ENCODE data around the gene GNG12.
"Not testable (repeated sequence)": the region's sequence is repeated elsewhere in the genome, so short reads cannot be mapped to it uniquely, and the experiment has no call there.

Gene GNG12

DNA sequence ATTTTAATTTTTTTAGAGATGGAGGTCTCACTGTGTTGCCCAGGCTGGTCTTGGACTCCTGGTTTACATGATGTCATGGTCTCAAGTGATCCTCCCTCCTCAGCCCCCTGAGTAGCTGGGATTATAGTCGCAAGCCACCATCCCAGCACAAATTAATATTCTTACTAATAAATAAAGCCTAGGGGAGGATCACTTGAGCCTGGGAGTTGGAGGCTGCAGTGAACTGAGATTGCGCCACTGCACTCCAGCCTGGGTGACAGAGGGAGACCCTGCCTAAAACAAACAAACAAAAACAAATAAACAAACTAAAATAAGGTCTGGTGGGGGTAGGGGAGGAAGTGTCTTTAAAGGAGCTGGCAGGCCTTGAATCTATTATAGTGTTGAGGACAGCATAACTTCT is 157.0 kb downstream of the GNG12 start:
- DNase-seq = no peak

- DNase-seq = no peak
Observed at GRCh38 chr1:67675800-67676199, 157.5 kb downstream of the GNG12 start.

DNA sequence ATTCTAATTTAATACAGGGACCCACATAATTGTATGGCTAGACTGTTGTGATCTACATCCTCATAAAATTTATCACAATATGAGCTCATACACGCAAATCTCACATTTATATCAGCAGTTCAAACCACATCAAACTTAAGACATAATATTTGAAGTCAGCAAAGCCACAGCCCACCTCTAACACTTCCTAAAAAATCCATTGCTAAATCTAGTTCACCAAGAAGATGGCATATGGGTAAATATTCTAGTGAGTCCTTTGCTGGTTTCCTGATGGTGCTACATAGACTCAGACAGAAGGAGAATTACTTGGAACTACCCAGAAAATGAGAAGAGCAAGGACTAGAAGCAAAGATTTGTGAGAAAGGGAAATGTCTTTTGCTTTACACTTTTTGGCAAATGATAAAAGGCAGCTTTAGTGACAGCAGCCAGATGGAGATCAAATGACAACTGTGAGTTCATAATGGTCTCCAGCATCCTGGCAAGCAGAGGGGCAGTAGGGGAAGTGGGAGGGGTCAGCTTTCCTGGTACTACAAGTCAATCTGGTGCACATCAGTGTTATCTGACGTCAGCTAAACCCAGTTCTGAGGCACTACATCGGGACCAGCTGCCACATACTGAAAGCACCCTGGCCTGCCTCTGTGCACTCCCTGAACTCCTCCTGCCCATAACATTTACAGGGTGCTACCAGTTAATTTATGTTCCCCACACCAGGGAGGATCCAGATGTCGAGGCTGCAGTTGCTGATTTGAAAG is 158.8 kb downstream of the GNG12 start:
- no peak for DNase-seq

- no peak for DNase-seq
Observed at GRCh38 chr1:67673468-67674201, 159.6 kb downstream of the GNG12 start.

DNA sequence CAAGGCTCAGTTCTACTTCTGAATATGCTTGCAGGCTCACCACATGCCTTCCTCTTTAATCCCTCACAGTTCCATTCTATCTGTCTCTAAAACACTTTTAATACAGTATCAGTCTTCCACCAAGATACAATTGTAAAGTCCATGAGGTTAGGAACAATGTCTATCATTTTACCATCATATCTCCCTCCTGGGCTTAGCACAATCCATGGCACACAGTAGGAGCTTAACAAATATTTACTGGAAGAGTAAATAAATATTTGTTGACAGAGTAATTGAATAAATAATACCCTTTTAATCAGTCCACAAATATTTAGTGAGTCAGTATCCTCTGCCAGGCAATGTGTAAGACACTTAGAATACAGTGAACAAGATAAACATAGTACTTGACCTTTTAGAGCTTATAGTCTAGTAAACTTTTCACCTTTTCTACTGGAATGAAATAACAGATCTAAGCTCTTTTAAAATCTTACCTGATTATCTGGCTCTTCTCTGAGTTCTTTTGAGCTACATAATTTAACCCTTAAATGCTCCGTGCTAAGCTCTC is 160.9 kb downstream of the GNG12 start:
- DNase-seq = no peak

DNA sequence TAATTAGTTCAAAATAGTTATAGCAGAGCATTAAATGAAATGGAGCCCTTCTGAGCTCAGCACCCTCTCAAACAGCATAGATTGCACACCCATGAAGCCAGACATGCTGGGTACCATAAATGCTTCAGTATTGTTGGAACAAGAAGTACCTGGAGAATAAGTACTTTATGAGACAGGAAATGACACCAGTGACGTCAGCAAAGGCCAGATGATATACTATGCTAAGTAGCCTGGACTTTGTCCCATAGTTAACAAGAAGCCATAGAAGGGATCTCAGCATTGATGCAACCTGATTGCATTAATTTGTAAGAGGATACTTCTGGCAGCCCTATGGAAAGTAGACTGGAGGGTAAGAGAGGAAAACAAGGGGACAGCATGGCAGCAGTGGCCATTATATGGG is 164.6 kb downstream of the GNG12 start:
- no peak for DNase-seq

GRCh38 chr1:67666636-67667035 is 166.6 kb downstream of the GNG12 start:
- DNase-seq = no peak

DNA sequence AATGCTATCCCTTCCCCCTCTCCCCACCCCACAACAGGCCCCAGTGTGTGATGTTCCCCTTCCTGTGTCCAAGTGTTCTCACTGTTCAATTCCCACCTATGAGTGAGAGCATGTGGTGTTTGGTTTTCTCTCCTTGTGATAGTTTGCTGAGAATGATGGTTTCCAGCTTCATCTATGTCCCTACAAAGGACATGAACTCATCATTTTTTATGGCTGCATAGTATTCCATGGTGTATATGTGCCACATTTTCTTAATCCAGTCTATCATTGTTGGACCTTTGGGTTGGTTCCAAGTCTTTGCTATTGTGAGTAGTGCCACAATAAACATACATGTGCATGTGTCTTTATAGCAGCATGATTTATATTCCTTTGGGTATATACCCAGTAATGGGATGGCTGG is 168.0 kb downstream of the GNG12 start:
- not testable (repeated sequence) for DNase-seq

- no peak for DNase-seq
Observed at GRCh38 chr1:67664048-67664447, 169.2 kb downstream of the GNG12 start.

- DNase-seq = no peak
Observed at GRCh38 chr1:67662884-67663283, 170.4 kb downstream of the GNG12 start.

DNA sequence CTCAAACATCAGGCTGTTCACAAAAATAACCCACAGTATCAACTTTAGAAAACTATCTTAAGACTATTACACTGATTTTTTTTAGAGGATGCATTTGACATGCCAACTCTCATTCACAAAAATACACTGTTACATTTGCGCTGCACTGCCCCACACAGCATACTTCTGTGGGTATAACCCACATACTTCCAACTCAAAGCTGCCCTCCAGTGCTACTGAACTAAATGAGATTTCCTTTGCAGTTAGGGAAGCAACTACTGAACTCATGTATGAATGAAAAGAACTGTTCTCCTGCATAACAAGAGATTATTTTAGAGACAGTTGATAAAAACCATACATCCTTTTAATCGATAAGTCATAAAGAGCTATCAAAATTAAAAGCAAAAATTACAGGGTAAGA is 174.0 kb downstream of the GNG12 start:
- DNase-seq = no peak

GRCh38 chr1:67657152-67657551 is 176.1 kb downstream of the GNG12 start:
- DNase-seq = not testable (repeated sequence)

DNA sequence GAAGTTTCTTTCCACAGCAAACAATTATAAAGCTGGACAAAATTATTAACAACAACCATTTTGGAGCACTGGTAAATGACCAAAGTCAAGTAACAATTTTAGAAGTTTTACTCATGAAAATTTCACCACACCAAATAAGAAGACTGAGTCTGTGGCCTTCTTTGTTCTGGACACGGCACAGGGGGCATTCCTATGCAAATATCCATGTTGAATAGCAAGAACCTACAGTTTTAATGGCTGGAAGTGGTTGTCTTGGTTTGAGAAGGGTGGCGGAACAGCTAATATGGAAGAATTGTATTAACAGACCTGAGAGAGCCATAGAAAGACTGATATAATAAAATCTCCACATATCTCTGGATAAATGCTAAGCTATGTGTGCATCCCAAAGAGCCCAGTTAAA is 177.7 kb downstream of the GNG12 start:
- DNase-seq = no peak

DNA sequence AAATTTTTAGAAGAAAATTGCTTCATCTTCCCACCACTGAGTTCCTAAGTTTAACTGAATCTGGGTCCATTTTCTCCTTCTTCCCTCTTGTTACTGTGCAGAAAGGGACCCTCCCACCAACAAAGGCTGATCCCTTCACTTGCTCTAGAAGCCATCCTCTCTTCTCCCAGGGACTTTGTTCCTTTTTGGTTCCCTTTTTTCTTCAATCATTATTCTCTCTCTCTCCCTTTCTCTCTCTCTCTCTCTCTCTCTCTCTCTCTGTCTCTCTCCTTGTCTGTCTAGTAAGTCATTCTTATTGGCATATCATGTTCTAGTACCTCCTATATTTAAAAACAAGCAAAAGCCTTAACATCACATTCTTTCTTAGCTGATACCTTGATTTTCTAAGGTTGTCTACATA is 180.0 kb downstream of the GNG12 start:
- DNase-seq = no peak

GRCh38 chr1:67652800-67653199 is 180.5 kb downstream of the GNG12 start:
- no peak for DNase-seq

Data from activated gamma-delta T cell (primary cell).